ENCODE measurements around the gene FOXA3. TPM values are rescaled to one million over a fixed set of nuclear protein-coding genes. Genes with fewer than 3 reads are reported as not detected.

Gene FOXA3
- total and polyA plus RNA-seq, 2 of the 4 experiments (the other 2 are of a cell fraction) = not detected

GRCh38 chr19:45848922-45849321 lies 15.2 kb upstream of the FOXA3 start:
- peak; percentile 42; the same call in 1 of the 2 replicates for ATAC-seq (ENCODE audit: low read depth)
- BruUV-seq (replicated peaks) = no TSS peak
- Histone ChIP-seq H3K4me3 (ENCODE audit: insufficient read depth, low read depth, low read length) (no peak overlapping the region), H2AK5ac (ENCODE audit: low read depth, low read length) (no peak overlapping the region), H3K36me3 (ENCODE audit: control insufficient read depth, insufficient read depth, low read length) (peaks cover 62% of the 10 kb centered on the region), H2BK120ac (ENCODE audit: low read depth, low read length) (no peak overlapping the region), H3K4me1 (ENCODE audit: control insufficient read depth, insufficient read depth, low read length) (no peaks in the 10 kb centered on the region), H4K5ac (ENCODE audit: low read depth, low read length) (no peak overlapping the region), H3K4me2 (ENCODE audit: low read depth, low read length) (no peak overlapping the region), H3K23ac (ENCODE audit: low read depth, low read length) (no peak overlapping the region), H2BK5ac (ENCODE audit: low read depth, low read length, poor library complexity, severe bottlenecking) (no peak overlapping the region), H3K4ac (ENCODE audit: low read depth, low read length) (no peak overlapping the region), H3K14ac (replicated peaks; ENCODE audit: low read depth, low read length) (no peak overlapping the region), H2AFZ (replicated peaks; ENCODE audit: low read length, poor library complexity) (no peak overlapping the region), H2BK15ac (ENCODE audit: low read depth, low read length) (no peak overlapping the region), H3K27ac (ENCODE audit: insufficient read depth, low read length) (no peak overlapping the region), H3K18ac (ENCODE audit: low read depth, low read length) (no peak overlapping the region), H3K79me1 (ENCODE audit: low read depth in 1 of 2, low read length in 2 of 2) (peaks cover 19 to 53% of the 10 kb centered on the region in 2 experiments), H3K9me1 (ENCODE audit: insufficient read depth, low read length) (peaks cover 16% of the 10 kb centered on the region), H3K9ac (ENCODE audit: low read depth, low read length) (no peak overlapping the region), H2AK9ac (replicated peaks; ENCODE audit: low read depth, low read length, poor library complexity) (no peak overlapping the region), H2BK20ac (ENCODE audit: low read depth, low read length) (no peak overlapping the region), H4K8ac (ENCODE audit: low read depth in 2 of 2, low read length in 2 of 2) (no peak overlapping the region), H4K91ac (ENCODE audit: insufficient read depth, low read depth, low read length) (no peak overlapping the region), H4K20me1 (ENCODE audit: insufficient read depth, low read length) (peaks cover 15% of the 10 kb centered on the region), H3K56ac (ENCODE audit: extremely low read depth, insufficient read depth, low read length) (no peak overlapping the region), H3K9me3 (ENCODE audit: control insufficient read depth, insufficient read depth, low read length) (no peaks in the 10 kb centered on the region), H3K27me3 (ENCODE audit: control insufficient read depth, insufficient read depth, low read length) (no peaks in the 10 kb centered on the region)
- POLR2A ChIA-PET (ENCODE audit: unreplicated experiment) = no interaction called here
- no peak for DNase-seq
- in situ Hi-C loops (cut with MboI; ENCODE audit: low sequenced_read_pairs) = no loop called here
- 83% methylated on average over 2 of the region's 4 CpGs; no CpG with 5 or more reads in 1 of the 2 experiments for WGBS, 2 experiments (ENCODE audit: extremely low coverage in 2 of 2, insufficient read length in 1 of 2)
- CTCF ChIA-PET = interaction anchor here (0.6 kb wide), 1 partner anchor 39 kb away, joined by 3 read pairs; no protein-coding TSS in a partner anchor
- dilution Hi-C loops (cut with HindIII; ENCODE audit: low sequenced_read_pairs, unreplicated experiment) = no loop called here
- TF ChIP-seq CTCF (conservative IDR thresholded peaks at IDR 0.05; ENCODE audit: low read depth, low read length) (0 out of 2 replicates have a peak, but pooled peaks have one; percentile 14), ELK1 (IDR thresholded peaks at IDR 0.05; ENCODE audit: borderline replicate concordance, low read depth, low read length) (no peak)
- intact Hi-C loops (cut with micrococcal nuclease) = no loop called here

All from IMR-90 (cell line).